CD4-positive, alpha-beta memory T cell (primary cell): ENCODE measurements around the gene ATXN3L. TPM values are rescaled to one million over a fixed set of nuclear protein-coding genes. Genes with fewer than 3 reads are reported as not detected.

Source experiments
- CTCF ChIA-PET: fragments of 350-600 bp; sonication (Branson Sonifier 250); formaldehyde crosslinking; loops from one replicate; lab custom pipeline; 2021; ENCODE audit warnings: inconsistent platforms; ENCODE audit not compliant: partially characterized antibody; lab: Charles Lee
- POLR2A ChIA-PET: fragments of 350-600 bp; sonication (Branson Sonifier 250); formaldehyde crosslinking; loops from one replicate; lab custom pipeline; 2021; ENCODE audit not compliant: partially characterized antibody; lab: Charles Lee
- DNase-seq, 5 donors: peaks; one replicate each; pipeline versions ENCODE4 v3.0.0 to v3.0.0-alpha.2; 2020 to 2022; ENCODE audit warnings: mixed read lengths in 1 of 5
- H3K27ac ChIP-seq: one replicate; pipeline ENCODE4 v1.7.0; 2013; ENCODE audit warnings: low read depth, low read length
- H3K27me3 ChIP-seq: 2 replicates; pipeline ENCODE4 v1.7.0; 2013; ENCODE audit warnings: mild to moderate bottlenecking, low read length, moderate library complexity; ENCODE audit not compliant: insufficient read depth
- H3K36me3 ChIP-seq: 2 replicates; pipeline ENCODE4 v1.7.0; 2013; ENCODE audit warnings: mild to moderate bottlenecking, low read length, moderate library complexity; ENCODE audit not compliant: insufficient read depth
- H3K4me1 ChIP-seq: 2 replicates; pipeline ENCODE4 v1.7.0; 2013; ENCODE audit warnings: mild to moderate bottlenecking, low read length, moderate library complexity; ENCODE audit not compliant: insufficient read depth
- H3K4me3 ChIP-seq, 2 donors: one replicate each; pipeline ENCODE4 v1.7.0; 2013; ENCODE audit warnings: low read length in 2 of 2, mild to moderate bottlenecking in 1 of 2
- H3K9me3 ChIP-seq, 2 donors: one replicate each; pipeline ENCODE4 v1.7.0; 2013; ENCODE audit warnings: low read length in 2 of 2, control low read depth in 1 of 2; ENCODE audit not compliant: control insufficient read depth in 1 of 2
- H3K27ac Mint-ChIP-seq, 7 donors: one replicate each; pipeline ENCODE4 v1.8.0; 2020 to 2021; ENCODE audit warnings: mixed read lengths in 7 of 7, mild to moderate bottlenecking in 6 of 7, inconsistent platforms in 3 of 7, moderate library complexity in 3 of 7
- H3K27me3 Mint-ChIP-seq, 2 donors: one replicate each; pipeline ENCODE4 v1.8.0; 2020 to 2021; ENCODE audit warnings: mixed read lengths in 2 of 2
- H3K36me3 Mint-ChIP-seq, 2 donors: one replicate each; pipeline ENCODE4 v1.8.0; 2020 to 2021; ENCODE audit warnings: mixed read lengths in 2 of 2, inconsistent platforms in 1 of 2, mild to moderate bottlenecking in 1 of 2
- H3K4me1 Mint-ChIP-seq, 4 donors: one replicate each; pipeline ENCODE4 v1.8.0; 2020 to 2021; ENCODE audit warnings: mixed read lengths in 4 of 4, mild to moderate bottlenecking in 1 of 4
- H3K4me3 Mint-ChIP-seq, 8 donors: one replicate each; pipeline ENCODE4 v1.8.0; 2020 to 2021; ENCODE audit warnings: mixed read lengths in 8 of 8, mild to moderate bottlenecking in 7 of 8, moderate library complexity in 6 of 8, inconsistent platforms in 3 of 8
- H3K9me3 Mint-ChIP-seq, 8 donors: one replicate each; pipeline ENCODE4 v1.8.0; 2020 to 2021; ENCODE audit warnings: mixed read lengths in 8 of 8, mild to moderate bottlenecking in 5 of 8, inconsistent platforms in 3 of 8, moderate library complexity in 1 of 8
- intact Hi-C: fragments of 100-400 bp; cut with micrococcal nuclease; formaldehyde crosslinking; loops from one replicate; pipeline ENCODE4 v1.15.1; 2023
- polyA plus RNA-seq, 2 donors: library from polyadenylated mRNA; unstranded; fragments of 300-500 nt; fragmentation: Illumina TruSeq; gene quantifications; one replicate each; pipeline ENCODE4 v1.2.3, GENCODE V29; 2021
- total RNA-seq, 2 experiments: library from RNA; stranded (reverse); gene quantifications; one replicate each; pipeline ENCODE4 v1.2.3, GENCODE V29; 2021

The ATXN3L gene
- total RNA-seq: not detected
- not detected for polyA plus RNA-seq

DNA sequence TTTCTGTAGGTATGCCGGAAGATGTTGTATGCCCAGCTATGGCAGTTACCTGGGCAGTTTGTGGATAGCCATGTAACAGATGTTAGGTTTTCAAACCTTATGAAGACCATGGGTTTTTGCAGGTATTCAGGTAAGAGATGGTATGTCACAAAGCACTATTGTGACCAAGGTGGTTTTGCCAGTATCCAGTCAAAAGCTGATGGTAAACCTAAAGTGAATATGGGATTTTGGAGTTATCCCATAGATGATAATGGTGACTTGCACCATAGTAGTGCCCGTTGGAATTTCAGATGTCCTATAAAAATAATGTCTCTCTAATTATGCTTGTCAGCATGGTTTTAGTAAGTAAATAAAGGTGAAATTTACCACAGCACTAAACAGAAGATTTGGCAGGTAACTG lies at the start of gene ATXN3L:
Gene ATXN3L (minus strand): TSS at position 101 of the 400 bp plus-strand sequence. CDS start 119 bp downstream, outside the sequence.
- POLR2A ChIA-PET: no interaction called here

DNA sequence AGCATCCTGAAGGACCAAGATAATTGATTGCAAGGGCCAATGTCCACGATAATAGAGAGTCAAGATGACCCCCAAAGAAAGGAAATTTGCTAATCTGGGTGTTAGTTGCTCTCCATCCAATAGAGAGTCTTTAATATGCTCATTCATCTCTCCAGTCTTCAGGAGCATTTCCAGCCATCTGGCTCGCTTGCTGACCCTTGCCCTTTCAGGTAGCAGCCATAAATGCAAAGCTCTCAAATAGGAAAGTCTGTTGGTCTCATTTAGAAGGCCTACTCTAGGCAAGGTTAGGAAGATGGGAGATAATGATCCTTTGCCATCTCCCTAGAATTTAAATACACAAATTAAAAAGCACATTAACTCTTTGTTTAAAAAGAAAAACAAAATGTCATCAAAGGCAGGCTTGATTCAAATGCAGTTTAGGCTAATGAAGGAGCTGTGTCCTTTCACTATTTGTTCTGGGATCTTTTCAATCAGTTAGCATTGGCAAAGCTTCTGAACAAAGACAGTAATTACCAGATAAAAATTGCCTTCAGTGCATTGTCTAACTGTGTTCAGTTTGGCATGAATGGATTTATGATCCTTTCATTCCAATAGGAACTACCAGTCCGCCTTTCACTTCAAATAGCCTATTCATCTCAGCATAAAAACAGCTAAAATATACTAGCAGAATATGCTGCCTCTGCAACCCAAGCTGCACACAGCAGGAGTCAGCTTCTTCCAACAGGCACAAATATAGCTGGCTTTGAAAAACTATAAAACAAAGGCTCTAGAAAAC lies 49.6 kb upstream of the ATXN3L start:
- Mint-ChIP-seq H3K9me3 (no peaks in the 10 kb centered on the region), H3K27me3 (no peaks in the 10 kb centered on the region), H3K36me3 (no peaks in the 10 kb centered on the region), H3K4me3 (no peak overlapping the region), H3K27ac (no peak overlapping the region), H3K4me1 (peaks cover 0 to 2% (median 0%) of the 10 kb centered on the region in 4 donors)
- ChIA-PET POLR2A (no interaction called here), CTCF (no interaction called here)
- Histone ChIP-seq H3K9me3 (no peaks in the 10 kb centered on the region), H3K27ac (no peak overlapping the region), H3K4me3 (no peak overlapping the region), H3K36me3 (no peaks in the 10 kb centered on the region), H3K27me3 (no peaks in the 10 kb centered on the region), H3K4me1 (no peaks in the 10 kb centered on the region)
- intact Hi-C loops: no loop called here
- no peak for DNase-seq

More for the DNA sequence above, at the start of gene ATXN3L:
- intact Hi-C loops: no loop called here
- Histone ChIP-seq H3K36me3 (no peaks in the 10 kb centered on the region), H3K27ac (no peak within 1 kb of the TSS), H3K27me3 (no peaks in the 10 kb centered on the region), H3K4me3 (no peak within 1 kb of the TSS), H3K4me1 (no peaks in the 10 kb centered on the region), H3K9me3 (no peaks in the 10 kb centered on the region)
- Mint-ChIP-seq H3K27ac (no peak within 1 kb of the TSS), H3K4me1 (no peaks in the 10 kb centered on the region), H3K36me3 (no peaks in the 10 kb centered on the region), H3K4me3 (no peak within 1 kb of the TSS), H3K9me3 (peaks cover 0 to 4% (median 0%) of the 10 kb centered on the region in 8 donors), H3K27me3 (no peaks in the 10 kb centered on the region)
- CTCF ChIA-PET: interaction anchor here (0.9 kb wide), 1 partner anchor 15 kb away, joined by 3 read pairs; no protein-coding TSS in a partner anchor
- DNase-seq: no peak

DNA sequence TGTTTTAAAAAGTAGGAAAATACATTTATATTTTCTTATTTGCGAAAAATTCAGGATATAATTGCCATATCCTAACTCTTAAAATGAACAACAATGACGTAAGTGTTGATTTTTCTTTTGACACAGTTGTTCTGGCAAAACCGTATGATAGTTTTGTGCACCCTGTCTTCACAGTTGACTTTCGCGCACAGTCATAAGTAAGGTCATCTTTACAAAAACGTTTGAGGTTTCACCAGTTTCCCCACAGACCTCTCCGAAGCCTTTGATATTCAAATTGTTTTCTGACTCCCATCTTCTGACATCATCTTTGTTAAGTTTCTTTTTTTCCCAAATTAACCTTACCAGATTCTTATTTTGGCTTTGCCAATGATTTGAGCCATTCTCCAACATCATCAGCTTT lies 48.1 kb upstream of the ATXN3L start:
- no peak for DNase-seq
- Mint-ChIP-seq H3K36me3 (no peaks in the 10 kb centered on the region), H3K4me3 (no peak overlapping the region), H3K9me3 (no peaks in the 10 kb centered on the region), H3K4me1 (peaks cover 0 to 2% (median 0%) of the 10 kb centered on the region in 4 donors), H3K27ac (no peak overlapping the region), H3K27me3 (no peaks in the 10 kb centered on the region)
- CTCF ChIA-PET: no interaction called here
- no peak overlapping the region for H3K4me3 ChIP-seq
- no peaks in the 10 kb centered on the region for H3K4me1 ChIP-seq
- no peaks in the 10 kb centered on the region for H3K36me3 ChIP-seq
- intact Hi-C loops: no loop called here
- H3K27ac ChIP-seq: no peak overlapping the region
- H3K27me3 ChIP-seq: no peaks in the 10 kb centered on the region
- POLR2A ChIA-PET: no interaction called here
- H3K9me3 ChIP-seq: no peaks in the 10 kb centered on the region

DNA sequence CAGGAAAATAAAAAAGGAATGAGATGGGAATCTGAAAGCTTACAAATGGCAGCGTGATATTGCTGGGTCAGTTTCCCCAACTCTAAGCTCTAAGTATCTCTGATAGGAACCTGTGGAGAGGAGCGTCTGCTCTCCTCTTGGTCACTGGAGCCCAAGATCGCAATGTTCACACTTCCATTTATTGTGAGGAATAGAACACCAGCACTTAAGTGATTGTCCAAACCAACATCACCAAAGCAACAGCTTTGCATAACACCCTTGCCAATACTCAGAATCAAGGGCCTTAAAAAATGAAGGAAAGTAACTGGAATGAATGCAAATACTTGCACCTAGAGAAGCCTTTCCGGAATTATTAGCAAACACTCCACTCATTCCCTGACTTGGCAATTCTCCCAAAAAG lies 46.8 kb upstream of the ATXN3L start:
- peaks cover 0 to 2% (median 0%) of the 10 kb centered on the region in 4 donors for H3K4me1 Mint-ChIP-seq
- no peak overlapping the region for H3K27ac Mint-ChIP-seq
- Histone ChIP-seq H3K4me3 (no peak overlapping the region), H3K27ac (no peak overlapping the region), H3K9me3 (no peaks in the 10 kb centered on the region), H3K27me3 (no peaks in the 10 kb centered on the region), H3K36me3 (no peaks in the 10 kb centered on the region), H3K4me1 (no peaks in the 10 kb centered on the region)
- no peaks in the 10 kb centered on the region for H3K36me3 Mint-ChIP-seq
- no peaks in the 10 kb centered on the region for H3K9me3 Mint-ChIP-seq
- CTCF ChIA-PET: no interaction called here
- H3K27me3 Mint-ChIP-seq: no peaks in the 10 kb centered on the region
- intact Hi-C loops: no loop called here
- POLR2A ChIA-PET: no interaction called here
- H3K4me3 Mint-ChIP-seq: no peak overlapping the region
- no peak for DNase-seq

DNA sequence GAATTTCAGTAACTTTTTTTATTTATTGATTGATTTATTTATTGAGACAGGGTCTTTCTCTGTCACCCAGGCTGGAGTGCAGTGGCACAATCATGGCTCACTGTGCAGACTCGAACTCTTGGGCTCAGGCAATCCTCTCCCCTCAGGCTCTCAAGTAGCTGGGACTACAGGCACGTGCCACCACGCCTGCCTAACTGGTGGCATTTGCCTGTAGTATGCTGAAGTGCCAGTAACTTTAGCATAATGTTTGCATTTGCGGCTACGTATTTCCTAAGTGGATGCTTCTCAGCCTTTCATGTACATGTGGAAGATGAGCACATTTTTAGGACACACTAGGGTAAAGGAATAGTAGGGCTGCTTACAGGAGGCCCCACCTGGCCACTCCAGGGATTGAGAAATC lies 45.3 kb upstream of the ATXN3L start:
- Mint-ChIP-seq H3K27me3 (no peaks in the 10 kb centered on the region), H3K4me3 (no peak overlapping the region), H3K4me1 (peaks cover 0 to 2% (median 0%) of the 10 kb centered on the region in 4 donors), H3K9me3 (no peaks in the 10 kb centered on the region), H3K27ac (no peak overlapping the region), H3K36me3 (no peaks in the 10 kb centered on the region)
- Histone ChIP-seq H3K9me3 (no peaks in the 10 kb centered on the region), H3K27ac (no peak overlapping the region), H3K36me3 (no peaks in the 10 kb centered on the region), H3K4me1 (no peaks in the 10 kb centered on the region), H3K4me3 (no peak overlapping the region), H3K27me3 (no peaks in the 10 kb centered on the region)
- intact Hi-C loops: no loop called here
- CTCF ChIA-PET: no interaction called here
- DNase-seq: no peak
- POLR2A ChIA-PET: no interaction called here

DNA sequence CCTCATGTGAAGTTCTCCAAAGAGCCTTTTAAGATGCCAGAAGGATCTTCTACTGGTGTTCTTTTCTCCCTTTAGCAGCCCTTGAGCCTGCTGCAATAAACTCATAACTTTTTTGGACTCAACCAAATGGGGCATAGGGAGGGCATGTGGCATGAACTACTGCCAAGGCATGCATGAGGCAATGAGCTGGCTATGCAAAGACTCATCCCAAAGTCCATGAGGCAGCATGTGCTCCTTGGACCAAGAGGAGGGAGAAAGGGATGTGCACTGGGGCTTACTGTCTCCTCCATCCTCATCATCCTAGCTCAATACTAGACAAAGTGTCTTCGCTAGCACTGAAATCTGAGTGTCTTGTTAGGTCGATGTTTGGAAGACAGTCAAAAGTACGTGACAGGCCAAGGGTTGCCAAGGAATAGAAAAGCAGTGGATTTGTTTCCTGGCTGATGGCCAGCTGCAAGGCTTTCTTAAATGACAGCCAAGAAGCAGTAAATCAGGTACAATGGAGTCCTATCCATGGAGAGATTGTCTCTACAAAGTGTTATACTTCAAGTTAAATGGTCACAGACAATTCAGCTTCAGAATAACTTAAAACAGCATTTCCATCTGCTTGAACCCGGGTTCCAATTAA lies 44.5 kb upstream of the ATXN3L start:
- Histone ChIP-seq H3K9me3 (no peaks in the 10 kb centered on the region), H3K4me1 (no peaks in the 10 kb centered on the region), H3K27ac (no peak overlapping the region), H3K4me3 (no peak overlapping the region), H3K27me3 (no peaks in the 10 kb centered on the region), H3K36me3 (no peaks in the 10 kb centered on the region)
- Mint-ChIP-seq H3K27ac (no peak overlapping the region), H3K36me3 (no peaks in the 10 kb centered on the region), H3K4me1 (peaks cover 0 to 2% (median 0%) of the 10 kb centered on the region in 4 donors), H3K27me3 (no peaks in the 10 kb centered on the region), H3K4me3 (no peak overlapping the region), H3K9me3 (no peaks in the 10 kb centered on the region)
- POLR2A ChIA-PET: no interaction called here
- intact Hi-C loops: no loop called here
- CTCF ChIA-PET: no interaction called here
- DNase-seq: no peak

DNA sequence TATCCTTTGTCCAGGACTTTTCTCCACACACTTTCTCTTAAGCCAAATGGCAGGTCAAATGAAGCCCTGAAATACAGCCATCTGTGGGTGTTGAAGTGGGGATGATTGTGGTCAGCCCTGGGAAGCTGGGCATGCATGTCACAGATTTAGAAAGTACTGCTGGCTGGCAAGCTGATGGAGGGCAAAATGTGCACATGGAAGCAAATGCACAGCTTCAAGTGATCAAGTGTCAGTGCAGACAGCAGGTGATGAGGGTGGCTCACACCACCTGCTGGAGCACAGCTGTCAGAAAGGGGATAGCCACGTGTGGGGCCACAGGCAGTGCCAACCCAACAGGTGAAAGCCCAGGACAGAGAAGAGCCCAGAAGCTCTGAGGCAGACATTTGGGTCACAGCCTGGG lies 40.3 kb upstream of the ATXN3L start:
- Mint-ChIP-seq H3K27me3 (no peaks in the 10 kb centered on the region), H3K9me3 (no peaks in the 10 kb centered on the region), H3K27ac (no peak overlapping the region), H3K4me1 (no peaks in the 10 kb centered on the region), H3K4me3 (no peak overlapping the region), H3K36me3 (no peaks in the 10 kb centered on the region)
- no peak for DNase-seq
- CTCF ChIA-PET: no interaction called here
- Histone ChIP-seq H3K27ac (no peak overlapping the region), H3K27me3 (no peaks in the 10 kb centered on the region), H3K36me3 (no peaks in the 10 kb centered on the region), H3K4me3 (no peak overlapping the region), H3K9me3 (no peaks in the 10 kb centered on the region), H3K4me1 (no peaks in the 10 kb centered on the region)
- intact Hi-C loops: no loop called here
- POLR2A ChIA-PET: no interaction called here
